ENCODE data around the gene CTPS1. TPM values are rescaled to one million over a fixed set of nuclear protein-coding genes. Genes with fewer than 3 reads are reported as not detected.

The CTPS1 gene
- total RNA-seq, 1 experiment from 2014 or later = 166 TPM

DNA sequence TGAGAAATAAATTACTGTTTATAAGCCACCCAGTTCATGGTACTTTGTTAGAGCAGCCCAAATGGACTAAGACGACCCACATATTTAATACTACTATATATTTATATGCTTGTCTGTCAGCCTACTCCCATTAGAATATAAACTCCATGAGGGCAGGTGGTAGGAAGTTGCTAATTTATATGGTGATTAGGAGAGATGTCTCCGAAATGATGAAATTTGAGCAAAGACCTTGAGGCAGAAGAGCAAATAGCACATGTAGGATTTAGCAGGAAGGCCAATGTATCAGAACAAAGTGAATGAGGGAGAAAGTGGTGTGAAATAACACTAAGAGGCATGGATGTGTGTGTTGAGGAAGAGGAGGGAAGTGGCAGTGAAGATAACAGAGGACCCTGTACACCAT, 52.7 kb downstream of the CTPS1 start:
- H3K27me3 ChIP-seq (ENCODE audit: control insufficient read depth, insufficient read depth, low read length) = no peaks in the 10 kb centered on the region
- no peak for ATAC-seq
- no peak overlapping the region for H3K4me3 ChIP-seq (ENCODE audit: low read depth in 2 of 2, low read length in 2 of 2)
- no peaks in the 10 kb centered on the region; the same call in 1 of the 2 replicates for H3K36me3 ChIP-seq (ENCODE audit: control insufficient read depth, insufficient read depth, low read length)
- POLR2A ChIA-PET = interaction anchor here (0.6 to 0.7 kb wide), 2 partner anchors 99 to 182 kb away, joined by 5 to 11 read pairs; no protein-coding TSS in a partner anchor
- intact Hi-C loops (cut with micrococcal nuclease; ENCODE audit: unreplicated experiment) = no loop called here
- no peak for DNase-seq (ENCODE audit: low read depth, low spot score)
- TF ChIP-seq SIN3A (IDR thresholded peaks at IDR 0.05; ENCODE audit: borderline replicate concordance, insufficient read depth, low read depth, low read length) (no peak), TCF7L2 (IDR thresholded peaks at IDR 0.05; ENCODE audit: low read depth, low read length) (no peak), POLR2AphosphoS5 (IDR thresholded peaks at IDR 0.05; ENCODE audit: low read depth, low read length) (no peak)
- TF ChIP-seq, protein P1, sequence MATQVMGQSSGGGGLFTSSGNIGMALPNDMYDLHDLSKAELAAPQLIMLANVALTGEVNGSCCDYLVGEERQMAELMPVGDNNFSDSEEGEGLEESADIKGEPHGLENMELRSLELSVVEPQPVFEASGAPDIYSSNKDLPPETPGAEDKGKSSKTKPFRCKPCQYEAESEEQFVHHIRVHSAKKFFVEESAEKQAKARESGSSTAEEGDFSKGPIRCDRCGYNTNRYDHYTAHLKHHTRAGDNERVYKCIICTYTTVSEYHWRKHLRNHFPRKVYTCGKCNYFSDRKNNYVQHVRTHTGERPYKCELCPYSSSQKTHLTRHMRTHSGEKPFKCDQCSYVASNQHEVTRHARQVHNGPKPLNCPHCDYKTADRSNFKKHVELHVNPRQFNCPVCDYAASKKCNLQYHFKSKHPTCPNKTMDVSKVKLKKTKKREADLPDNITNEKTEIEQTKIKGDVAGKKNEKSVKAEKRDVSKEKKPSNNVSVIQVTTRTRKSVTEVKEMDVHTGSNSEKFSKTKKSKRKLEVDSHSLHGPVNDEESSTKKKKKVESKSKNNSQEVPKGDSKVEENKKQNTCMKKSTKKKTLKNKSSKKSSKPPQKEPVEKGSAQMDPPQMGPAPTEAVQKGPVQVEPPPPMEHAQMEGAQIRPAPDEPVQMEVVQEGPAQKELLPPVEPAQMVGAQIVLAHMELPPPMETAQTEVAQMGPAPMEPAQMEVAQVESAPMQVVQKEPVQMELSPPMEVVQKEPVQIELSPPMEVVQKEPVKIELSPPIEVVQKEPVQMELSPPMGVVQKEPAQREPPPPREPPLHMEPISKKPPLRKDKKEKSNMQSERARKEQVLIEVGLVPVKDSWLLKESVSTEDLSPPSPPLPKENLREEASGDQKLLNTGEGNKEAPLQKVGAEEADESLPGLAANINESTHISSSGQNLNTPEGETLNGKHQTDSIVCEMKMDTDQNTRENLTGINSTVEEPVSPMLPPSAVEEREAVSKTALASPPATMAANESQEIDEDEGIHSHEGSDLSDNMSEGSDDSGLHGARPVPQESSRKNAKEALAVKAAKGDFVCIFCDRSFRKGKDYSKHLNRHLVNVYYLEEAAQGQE (IDR thresholded peaks at IDR 0.05; ENCODE audit: insufficient read depth in 1 of 2, low read depth in 2 of 2, low read length in 1 of 2) = no peak
- TF ChIP-seq, protein P2, sequence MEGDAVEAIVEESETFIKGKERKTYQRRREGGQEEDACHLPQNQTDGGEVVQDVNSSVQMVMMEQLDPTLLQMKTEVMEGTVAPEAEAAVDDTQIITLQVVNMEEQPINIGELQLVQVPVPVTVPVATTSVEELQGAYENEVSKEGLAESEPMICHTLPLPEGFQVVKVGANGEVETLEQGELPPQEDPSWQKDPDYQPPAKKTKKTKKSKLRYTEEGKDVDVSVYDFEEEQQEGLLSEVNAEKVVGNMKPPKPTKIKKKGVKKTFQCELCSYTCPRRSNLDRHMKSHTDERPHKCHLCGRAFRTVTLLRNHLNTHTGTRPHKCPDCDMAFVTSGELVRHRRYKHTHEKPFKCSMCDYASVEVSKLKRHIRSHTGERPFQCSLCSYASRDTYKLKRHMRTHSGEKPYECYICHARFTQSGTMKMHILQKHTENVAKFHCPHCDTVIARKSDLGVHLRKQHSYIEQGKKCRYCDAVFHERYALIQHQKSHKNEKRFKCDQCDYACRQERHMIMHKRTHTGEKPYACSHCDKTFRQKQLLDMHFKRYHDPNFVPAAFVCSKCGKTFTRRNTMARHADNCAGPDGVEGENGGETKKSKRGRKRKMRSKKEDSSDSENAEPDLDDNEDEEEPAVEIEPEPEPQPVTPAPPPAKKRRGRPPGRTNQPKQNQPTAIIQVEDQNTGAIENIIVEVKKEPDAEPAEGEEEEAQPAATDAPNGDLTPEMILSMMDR (IDR thresholded peaks at IDR 0.05) = no peak
- BruUV-seq (replicated peaks) = no TSS peak
- H3K27ac ChIP-seq (ENCODE audit: low read length) = no peak overlapping the region
- CTCF ChIA-PET = no interaction called here
- in situ Hi-C loops (cut with HindIII; ENCODE audit: low pct_unique_long_range_greater_than_20kb, low sequenced_read_pairs) = no loop called here
- no peaks in the 10 kb centered on the region for H3K9me3 ChIP-seq (ENCODE audit: control insufficient read depth, insufficient read depth, low read depth, low read length)
- H3K4me1 ChIP-seq (ENCODE audit: control insufficient read depth, insufficient read depth, low read length) = no peaks in the 10 kb centered on the region; the same call in 1 of the 2 replicates

DNA sequence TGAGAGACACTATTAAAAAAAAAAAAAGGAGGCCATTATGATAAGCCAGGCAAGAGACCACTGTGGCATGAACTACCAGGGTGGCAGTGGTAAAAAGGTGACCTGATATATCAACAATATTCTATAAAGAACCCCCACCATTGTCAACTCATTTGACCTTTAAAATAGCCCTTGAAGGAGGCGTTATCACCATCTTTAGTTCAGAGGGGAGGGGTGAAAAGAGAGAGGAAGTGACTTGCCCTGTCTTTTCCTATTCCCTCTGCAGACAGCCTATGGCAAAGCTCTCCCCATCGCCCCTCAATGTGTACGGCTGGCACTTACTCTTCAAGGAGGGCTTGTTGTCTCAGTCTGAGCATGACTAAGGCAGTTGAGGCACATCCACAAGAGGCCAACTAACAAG, 53.8 kb downstream of the CTPS1 start:
- Histone ChIP-seq H3K27ac (ENCODE audit: low read length) (no peak overlapping the region), H3K4me1 (ENCODE audit: control insufficient read depth, insufficient read depth, low read length) (no peaks in the 10 kb centered on the region), H3K27me3 (ENCODE audit: control insufficient read depth, insufficient read depth, low read length) (no peaks in the 10 kb centered on the region), H3K4me3 (ENCODE audit: low read depth in 2 of 2, low read length in 2 of 2) (no peak overlapping the region), H3K36me3 (ENCODE audit: control insufficient read depth, insufficient read depth, low read length) (no peaks in the 10 kb centered on the region; the same call in 1 of the 2 replicates), H3K9me3 (ENCODE audit: control insufficient read depth, insufficient read depth, low read depth, low read length) (no peaks in the 10 kb centered on the region)
- intact Hi-C loops (cut with micrococcal nuclease; ENCODE audit: unreplicated experiment) = no loop called here
- DNase-seq (ENCODE audit: low read depth, low spot score) = no peak
- ChIA-PET CTCF (interaction anchor here (0.7 kb wide), 1 partner anchor 8 kb away, joined by 3 read pairs; no protein-coding TSS in a partner anchor), POLR2A (interaction anchor here (0.7 kb wide), 1 partner anchor 364 kb away, joined by 6 read pairs; no protein-coding TSS in a partner anchor)
- TF ChIP-seq TCF7L2 (IDR thresholded peaks at IDR 0.05; ENCODE audit: low read depth, low read length) (no peak), POLR2AphosphoS5 (IDR thresholded peaks at IDR 0.05; ENCODE audit: low read depth, low read length) (no peak), SIN3A (IDR thresholded peaks at IDR 0.05; ENCODE audit: borderline replicate concordance, insufficient read depth, low read depth, low read length) (no peak)
- TF ChIP-seq, protein P1 (IDR thresholded peaks at IDR 0.05; ENCODE audit: insufficient read depth in 1 of 2, low read depth in 2 of 2, low read length in 1 of 2) = no peak
- TF ChIP-seq, protein P2 (IDR thresholded peaks at IDR 0.05) = no peak
- BruUV-seq (replicated peaks) = no TSS peak
- in situ Hi-C loops (cut with HindIII; ENCODE audit: low pct_unique_long_range_greater_than_20kb, low sequenced_read_pairs) = no loop called here
- no peak for ATAC-seq

Data from Panc1 (cell line).